ENCODE measurements around the gene CIP2A.

The CIP2A gene

GRCh38 chr3:108564564-108564963 is 24.7 kb downstream of the CIP2A start:
- no peak for DNase-seq (ENCODE audit: low read depth, low spot score)

GRCh38 chr3:108562565-108562964 is 26.7 kb downstream of the CIP2A start:
- DNase-seq (ENCODE audit: low read depth, low spot score), result no peak

- no peak for DNase-seq (ENCODE audit: low read depth, low spot score)
These were observed 33.2 kb downstream of the CIP2A start for GRCh38 chr3:108555966-108556581.

GRCh38 chr3:108554913-108555571 is 34.2 kb downstream of the CIP2A start:
- DNase-seq (ENCODE audit: low read depth, low spot score), result no peak

- DNase-seq (ENCODE audit: low read depth, low spot score), result no peak
These were observed 35.0 kb downstream of the CIP2A start for GRCh38 chr3:108554229-108554628.

GRCh38 chr3:108552267-108553159 is 36.7 kb downstream of the CIP2A start:
- no peak for DNase-seq (ENCODE audit: low read depth, low spot score)

- no peak for DNase-seq (ENCODE audit: low read depth, low spot score)
These were observed 40.4 kb downstream of the CIP2A start for GRCh38 chr3:108548886-108549285.

- no peak for DNase-seq (ENCODE audit: low read depth, low spot score)
These were observed 40.9 kb downstream of the CIP2A start for GRCh38 chr3:108548304-108548703.

GRCh38 chr3:108546692-108547091 is 42.5 kb downstream of the CIP2A start:
- no peak for DNase-seq (ENCODE audit: low read depth, low spot score)

GRCh38 chr3:108546247-108546646 is 43.0 kb downstream of the CIP2A start:
- no peak for DNase-seq (ENCODE audit: low read depth, low spot score)

GRCh38 chr3:108538083-108538482 is 51.2 kb downstream of the CIP2A start:
- DNase-seq (ENCODE audit: low read depth, low spot score), result no peak

- no peak for DNase-seq (ENCODE audit: low read depth, low spot score)
These were observed 60.6 kb downstream of the CIP2A start for GRCh38 chr3:108528459-108529252.

GRCh38 chr3:108527817-108528216 is 61.4 kb downstream of the CIP2A start:
- DNase-seq (ENCODE audit: low read depth, low spot score), result no peak

- DNase-seq (ENCODE audit: low read depth, low spot score), result no peak
These were observed 62.1 kb downstream of the CIP2A start for GRCh38 chr3:108527109-108527508.

- no peak for DNase-seq (ENCODE audit: low read depth, low spot score)
These were observed 63.3 kb downstream of the CIP2A start for GRCh38 chr3:108525971-108526370.

- no peak for DNase-seq (ENCODE audit: low read depth, low spot score)
These were observed 64.0 kb downstream of the CIP2A start for GRCh38 chr3:108525256-108525655.

GRCh38 chr3:108524537-108524936 is 64.7 kb downstream of the CIP2A start:
- DNase-seq (ENCODE audit: low read depth, low spot score), result no peak

GRCh38 chr3:108518895-108519294 is 70.3 kb downstream of the CIP2A start:
- no peak for DNase-seq (ENCODE audit: low read depth, low spot score)

GRCh38 chr3:108516881-108517280 is 72.4 kb downstream of the CIP2A start:
- DNase-seq (ENCODE audit: low read depth, low spot score), result no peak

GRCh38 chr3:108513961-108514360 is 75.3 kb downstream of the CIP2A start:
- DNase-seq (ENCODE audit: low read depth, low spot score), result no peak

GRCh38 chr3:108512671-108513070 is 76.6 kb downstream of the CIP2A start:
- DNase-seq (ENCODE audit: low read depth, low spot score), result no peak

GRCh38 chr3:108511490-108511889 is 77.7 kb downstream of the CIP2A start:
- no peak for DNase-seq (ENCODE audit: low read depth, low spot score)

All from iPS DF 19.7 (cell line).